ENCODE data around the gene BYSL.
A peak's percentile ranks its signal among the peaks of the same experiment; 100 is the strongest.

BYSL gene

GRCh38 chr6:41920921-41921711 lies at the start of gene BYSL, which contains the start of gene MED20:
BYSL (plus strand) TSS chr6:41921499; CDS start chr6:41921563, 64 bp downstream.
MED20 (minus strand) TSS chr6:41921139; CDS start chr6:41921018, 121 bp downstream.
- DNase-seq (ENCODE audit: low read depth) = peak; percentile 97

DNA sequence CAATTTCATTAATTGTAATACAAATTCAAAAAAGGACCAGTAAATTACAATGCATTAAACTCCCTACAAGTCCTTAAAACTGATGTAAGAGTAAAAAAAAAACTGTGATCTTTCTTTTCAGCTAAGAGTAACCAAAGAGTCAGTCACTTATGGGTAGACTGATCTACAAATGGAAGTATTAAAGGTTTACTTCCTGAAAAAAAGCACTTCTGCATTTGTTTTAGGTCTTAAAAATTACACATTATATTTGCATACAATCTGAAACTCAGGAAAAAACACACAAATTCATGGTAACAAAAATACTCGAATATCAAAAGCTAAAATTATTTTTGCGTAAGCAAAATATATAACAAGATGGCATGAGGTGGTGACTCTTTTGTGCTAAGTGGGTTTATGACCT lies 49.6 kb upstream of the BYSL start:
- DNase-seq (ENCODE audit: low read depth) = no peak

DNA sequence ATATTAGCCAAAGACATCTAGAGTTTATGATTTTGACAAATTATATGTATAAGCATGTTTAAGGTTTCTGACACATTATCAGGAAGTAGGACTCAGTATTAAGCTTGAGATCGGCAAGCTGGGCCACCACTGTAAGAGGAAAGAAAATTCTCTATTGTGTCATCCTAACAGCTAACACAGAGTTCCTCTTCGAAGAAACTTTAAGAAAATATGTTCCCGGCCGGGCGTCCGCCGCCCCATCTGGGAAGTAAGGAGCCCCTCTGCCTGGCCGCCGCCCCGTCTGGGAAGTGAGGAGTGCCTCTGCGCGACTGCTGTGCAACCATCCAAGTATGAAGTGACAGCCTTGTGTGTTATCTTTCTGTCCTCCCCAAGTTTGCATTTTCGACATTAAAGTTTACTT lies 49.2 kb upstream of the BYSL start:
- DNase-seq (ENCODE audit: low read depth) = no peak

- DNase-seq (ENCODE audit: low read depth) = no peak
These were observed 46.6 kb upstream of the BYSL start for GRCh38 chr6:41874741-41875140.

DNA sequence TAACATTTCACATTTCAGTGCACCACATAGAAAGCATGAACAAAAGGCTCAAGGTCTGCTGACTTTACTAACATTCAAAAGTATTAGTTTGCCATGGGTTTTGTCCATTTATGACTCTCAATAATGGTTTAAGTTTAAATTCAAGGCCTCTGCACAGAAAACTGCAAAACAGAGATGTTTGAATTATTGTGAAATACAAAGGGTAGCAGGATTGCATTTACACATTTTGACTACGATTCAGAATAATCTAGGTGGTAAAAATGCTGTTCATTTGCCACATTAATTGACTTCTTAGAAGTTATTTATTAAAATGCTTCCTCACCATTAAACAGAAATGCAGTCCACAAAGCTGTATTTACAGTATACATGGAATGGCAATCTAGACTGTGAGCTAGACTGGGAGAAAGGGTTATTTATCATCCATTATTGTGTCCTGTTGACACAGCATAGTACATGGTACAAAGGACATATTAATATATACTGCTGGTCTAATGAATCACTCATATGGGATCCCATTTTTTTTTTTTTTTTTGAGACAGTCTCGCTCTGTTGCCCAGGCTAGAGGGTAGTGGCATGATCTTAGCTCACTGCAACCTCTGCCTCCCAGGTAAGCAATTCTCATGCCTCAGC lies 44.1 kb upstream of the BYSL start:
- no peak for DNase-seq (ENCODE audit: low read depth)

- DNase-seq (ENCODE audit: low read depth) = no peak
These were observed 43.1 kb upstream of the BYSL start for GRCh38 chr6:41878246-41878645.

- no peak for DNase-seq (ENCODE audit: low read depth)
These were observed 42.3 kb upstream of the BYSL start for GRCh38 chr6:41878961-41879405.

- no peak for DNase-seq (ENCODE audit: low read depth)
These were observed 39.8 kb upstream of the BYSL start for GRCh38 chr6:41881506-41881905.

DNA sequence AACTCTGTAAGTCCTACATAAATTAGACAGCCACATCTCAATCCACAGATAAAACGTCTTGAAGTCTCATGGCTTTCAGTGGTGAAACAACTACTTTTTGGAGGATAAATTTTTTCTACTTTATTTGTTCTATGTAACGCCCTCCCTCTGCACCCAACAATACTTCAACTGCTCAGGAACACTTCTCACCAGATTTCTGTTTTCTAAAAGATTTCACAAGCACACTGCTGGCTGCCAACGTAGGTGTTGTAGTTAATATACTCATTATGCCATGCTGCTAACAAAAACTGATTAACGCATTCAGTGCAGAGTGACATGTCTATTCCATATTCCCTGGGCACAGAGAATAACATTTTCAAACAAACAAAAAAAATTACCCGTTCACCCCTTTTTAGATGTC lies 36.3 kb upstream of the BYSL start:
- DNase-seq (ENCODE audit: low read depth) = no peak

GRCh38 chr6:41885930-41886329 lies 35.4 kb upstream of the BYSL start:
- DNase-seq (ENCODE audit: low read depth) = no peak

GRCh38 chr6:41887331-41887751 lies 34.0 kb upstream of the BYSL start:
- no peak for DNase-seq (ENCODE audit: low read depth)

GRCh38 chr6:41892921-41893564 lies 28.3 kb upstream of the BYSL start:
- DNase-seq (ENCODE audit: low read depth) = no peak

DNA sequence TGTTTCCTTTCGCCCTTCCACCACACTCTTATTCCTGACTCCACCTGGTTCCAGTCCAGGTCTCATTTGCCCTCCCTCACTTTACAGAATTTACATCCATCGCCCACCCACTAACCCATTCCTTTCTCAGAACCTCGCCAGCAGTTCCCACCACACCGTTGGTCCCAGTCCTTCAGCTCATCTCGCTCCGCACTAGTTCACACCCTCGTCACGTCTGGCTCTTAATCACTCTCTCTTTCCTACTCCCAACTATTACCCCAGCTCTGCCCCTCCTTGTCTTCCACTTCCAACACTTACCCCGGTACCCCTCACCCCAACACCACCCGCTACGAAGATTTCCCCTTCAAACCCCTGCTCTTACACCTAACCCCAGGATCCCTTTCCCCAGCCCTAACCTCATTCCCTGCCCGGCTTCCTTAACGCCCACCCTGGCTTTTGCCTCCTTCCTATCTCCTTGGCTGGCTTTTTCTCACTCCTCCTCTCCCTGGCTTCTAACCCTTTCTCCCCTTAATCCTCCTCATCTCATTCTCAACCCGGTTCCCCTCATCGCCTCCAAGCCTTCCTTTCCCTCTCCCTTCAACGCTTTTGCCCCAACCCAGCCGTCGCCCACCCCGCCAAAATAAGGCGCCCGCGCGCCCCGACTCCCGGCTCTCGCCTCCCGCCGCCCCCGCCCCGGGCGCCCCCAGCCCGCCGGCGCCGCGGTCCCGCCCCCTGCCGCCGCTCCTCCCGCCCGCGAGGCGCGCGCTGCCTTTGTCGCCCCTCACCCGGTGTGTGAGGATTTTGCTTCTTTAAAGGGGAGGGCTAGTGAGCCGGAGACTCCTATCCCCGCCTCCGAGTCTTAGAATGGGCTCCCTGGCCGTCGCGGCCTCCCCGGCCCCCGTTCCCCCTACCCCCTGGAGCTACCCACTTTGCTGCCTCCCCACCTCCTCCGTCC lies 26.7 kb upstream of the BYSL start:
- DNase-seq (ENCODE audit: low read depth) = no peak

DNA sequence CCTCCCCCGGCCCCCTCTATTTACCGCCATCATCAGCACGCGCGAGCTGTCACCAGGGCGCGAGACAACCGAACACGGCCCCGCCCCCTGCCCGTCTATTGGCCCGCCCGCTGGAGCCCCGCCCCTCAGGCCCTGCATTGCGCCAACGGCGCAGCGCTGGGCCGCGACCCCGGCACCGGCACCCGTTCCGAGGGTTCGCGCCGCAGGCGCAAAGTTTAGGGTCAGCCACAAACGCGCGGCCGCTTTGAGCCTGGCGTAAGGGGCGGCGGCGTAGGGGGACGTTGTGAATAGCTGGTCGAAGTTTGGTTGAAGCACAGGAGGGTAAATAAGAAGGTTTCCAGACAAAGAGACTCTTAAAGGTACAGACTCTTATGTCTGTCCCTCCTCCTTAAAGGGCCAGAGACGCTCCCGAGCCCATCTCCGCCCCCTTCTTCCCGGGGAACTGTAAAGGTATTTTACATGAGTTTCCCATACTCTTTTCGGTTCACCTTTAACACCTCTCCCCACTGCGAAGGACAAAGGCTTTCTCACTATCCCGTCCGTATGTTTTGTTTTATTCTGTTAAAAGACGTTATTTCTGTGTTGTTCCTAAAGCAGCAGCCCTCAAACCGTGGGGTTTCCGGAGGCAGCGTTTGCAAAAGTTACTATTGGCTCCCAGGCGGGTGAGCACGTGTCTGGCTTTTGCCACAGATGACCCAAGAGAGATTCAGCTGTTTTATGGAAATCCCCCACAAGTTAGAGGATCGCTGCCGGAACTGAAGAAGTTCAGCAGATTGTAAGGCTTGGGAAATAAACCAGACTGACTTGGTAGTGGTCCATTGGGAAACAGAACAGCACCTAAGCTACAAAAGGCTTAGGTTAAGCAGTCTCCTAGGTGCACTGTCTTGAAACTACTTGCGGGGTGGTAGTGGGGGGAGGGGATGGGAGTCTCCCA lies 25.7 kb upstream of the BYSL start, which contains the start of gene USP49:
TSS of gene USP49 (minus strand) at position 76 of the 934 bp plus-strand sequence. CDS start 88,392 bp downstream, outside the sequence.
- DNase-seq (ENCODE audit: low read depth) = peak; percentile 76

DNA sequence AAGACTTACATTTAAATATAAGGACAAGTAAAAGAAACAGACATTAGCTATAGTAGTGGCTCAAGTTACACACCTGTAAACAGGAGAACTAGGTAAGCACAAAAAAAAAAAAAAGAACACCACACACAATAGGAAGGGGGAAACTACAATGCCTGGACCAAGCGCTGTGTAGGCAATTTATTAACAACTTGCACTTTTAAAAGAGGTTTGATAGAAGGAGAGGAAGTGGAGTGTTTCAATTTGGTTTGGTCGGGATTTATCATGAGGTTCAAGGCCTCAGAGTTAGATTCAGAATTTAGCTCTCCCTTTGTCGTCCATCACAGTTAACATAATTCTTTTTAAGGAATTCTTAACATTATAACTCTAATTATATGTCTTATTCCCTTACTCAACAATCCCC lies 25.0 kb upstream of the BYSL start:
- DNase-seq (ENCODE audit: low read depth) = no peak

DNA sequence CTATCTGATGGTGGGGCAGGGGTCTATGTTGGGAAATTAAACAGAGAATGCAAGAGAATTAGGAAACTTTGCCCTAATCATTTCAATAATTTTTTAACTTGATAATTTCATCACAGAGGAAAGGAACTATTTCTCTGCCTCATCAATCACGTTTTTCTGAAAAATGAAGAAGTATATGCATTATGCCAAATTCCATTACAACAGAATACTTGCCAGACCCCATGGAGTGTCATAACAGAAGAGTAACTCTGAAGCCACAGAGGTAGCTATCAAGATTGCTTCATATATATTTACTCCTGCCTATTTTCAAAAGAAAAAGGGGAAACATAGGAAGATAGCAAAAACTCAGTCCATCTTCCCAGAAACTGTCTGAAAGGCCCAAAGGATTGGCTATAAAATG lies 20.4 kb upstream of the BYSL start:
- DNase-seq (ENCODE audit: low read depth) = no peak

DNA sequence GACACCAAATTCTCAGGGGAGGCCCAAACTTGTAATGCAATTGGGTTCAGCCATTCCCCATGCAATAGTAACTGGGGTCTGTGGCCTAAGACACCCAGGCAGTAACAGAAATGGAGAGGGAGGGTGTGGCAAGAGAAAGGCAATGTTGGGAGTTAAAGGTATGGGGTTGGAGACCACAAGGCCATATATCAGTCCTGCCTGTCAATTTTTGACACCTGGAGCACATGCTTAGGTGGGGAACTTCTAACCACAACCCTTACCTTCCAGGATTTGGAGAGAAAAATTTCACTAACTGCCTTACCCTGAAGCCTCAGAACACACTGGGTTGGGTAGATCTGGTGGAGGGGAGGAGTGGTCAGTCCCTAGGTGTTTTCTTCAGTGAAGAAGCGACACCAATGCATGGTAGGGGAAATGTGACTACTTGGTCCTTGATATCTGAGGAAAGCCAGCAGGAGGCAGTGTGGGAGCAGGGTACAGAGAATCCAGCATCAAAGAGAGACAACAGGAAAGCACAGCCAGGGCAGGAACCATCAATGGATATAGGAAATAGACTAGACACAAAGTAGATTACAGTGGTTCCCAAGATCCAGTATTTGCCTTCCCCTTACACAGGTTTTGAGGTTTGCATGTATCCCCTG lies 19.3 kb upstream of the BYSL start:
- no peak for DNase-seq (ENCODE audit: low read depth)

DNA sequence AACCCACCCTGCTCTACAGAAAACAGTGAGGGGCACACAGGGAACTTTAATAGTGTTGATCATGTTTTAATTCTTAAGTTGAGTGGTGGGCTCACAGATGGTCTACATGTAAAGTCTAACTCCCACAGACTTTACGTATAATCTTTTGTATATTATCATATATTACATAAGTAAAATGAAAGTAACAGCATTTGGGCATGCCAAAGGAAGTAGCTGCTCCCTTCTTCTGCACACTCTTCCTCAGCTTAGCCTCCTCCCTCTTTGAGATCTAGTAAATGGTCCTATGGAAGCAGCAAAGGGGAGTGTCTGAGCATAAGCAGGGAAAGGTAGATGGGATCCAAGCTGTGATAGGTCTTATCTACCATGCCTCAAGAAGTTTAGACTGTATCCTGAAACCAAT lies 11.6 kb upstream of the BYSL start:
- DNase-seq (ENCODE audit: low read depth) = no peak

- DNase-seq (ENCODE audit: low read depth) = no peak
These were observed 7.0 kb upstream of the BYSL start for GRCh38 chr6:41914343-41914742.

GRCh38 chr6:41914869-41915530 lies 6.3 kb upstream of the BYSL start:
- DNase-seq (ENCODE audit: low read depth) = no peak

All from CMK (cell line).